MM.1S (cell line): ENCODE data around the gene ORAI2.

Experiments
- DNase-seq: peaks from one replicate; pipeline ENCODE4 v3.0.0-alpha.2; 2015
- H2AFZ ChIP-seq: fragments of 300-600 bp; sonication (generic); 2 replicates; pipeline ENCODE4 v1.6.0; 2016; ENCODE audit warnings: antibody characterized with exemption, low read length
- H3F3A ChIP-seq: fragments of 300-600 bp; sonication (generic); 2 replicates; pipeline ENCODE4 v1.6.1; 2016; ENCODE audit warnings: mild to moderate bottlenecking, antibody characterized with exemption, low read length, moderate library complexity, mixed read lengths; ENCODE audit not compliant: insufficient read depth
- H3K27ac ChIP-seq: fragments of 300-600 bp; sonication (generic); 2 replicates; pipeline ENCODE4 v1.5.1; 2016; ENCODE audit warnings: mild to moderate bottlenecking, low read length
- H3K27me3 ChIP-seq: fragments of 300-600 bp; sonication (generic); replicated peaks from 2 replicates; pipeline ENCODE4 v1.6.0; 2016; ENCODE audit warnings: low read length; ENCODE audit not compliant: insufficient read depth
- H3K36me3 ChIP-seq: fragments of 300-600 bp; sonication (generic); replicated peaks from 2 replicates; pipeline ENCODE4 v1.6.1; 2016; ENCODE audit warnings: mild to moderate bottlenecking, low read length, mixed read lengths; ENCODE audit not compliant: insufficient read depth
- H3K4me1 ChIP-seq: fragments of 300-600 bp; sonication (generic); 2 replicates; pipeline ENCODE4 v1.6.1; 2016; ENCODE audit warnings: low read length, mixed read lengths
- H3K4me2 ChIP-seq: fragments of 300-600 bp; sonication (generic); 2 replicates; pipeline ENCODE4 v1.6.0; 2016; ENCODE audit warnings: low read depth, low read length
- H3K4me3 ChIP-seq: fragments of 300-600 bp; sonication (generic); 2 replicates; pipeline ENCODE4 v1.5.1; 2016; ENCODE audit warnings: low read length, mixed read lengths
- H3K79me2 ChIP-seq: fragments of 300-600 bp; sonication (generic); 2 replicates; pipeline ENCODE4 v1.6.1; 2016; ENCODE audit warnings: mixed run types, low read length, mixed read lengths
- H3K9ac ChIP-seq: fragments of 300-600 bp; sonication (generic); 2 replicates; pipeline ENCODE4 v1.6.1; 2016; ENCODE audit warnings: low read length, mixed read lengths
- H3K9me2 ChIP-seq: fragments of 300-600 bp; sonication (generic); replicated peaks from 2 replicates; pipeline ENCODE4 v1.6.1; 2016; ENCODE audit warnings: mild to moderate bottlenecking, low read length, mixed read lengths; ENCODE audit not compliant: insufficient read depth
- H3K9me3 ChIP-seq: fragments of 300-600 bp; sonication (generic); replicated peaks from 2 replicates; pipeline ENCODE4 v1.6.1; 2016; ENCODE audit warnings: mild to moderate bottlenecking, low read length, mixed read lengths; ENCODE audit not compliant: insufficient read depth
- H4K20me1 ChIP-seq: fragments of 300-600 bp; sonication (generic); 2 replicates; pipeline ENCODE4 v1.6.1; 2016; ENCODE audit warnings: mild to moderate bottlenecking, low read length, moderate library complexity, mixed read lengths; ENCODE audit not compliant: insufficient read depth
- CTCF ChIP-seq: fragments of 300-600 bp; sonication (generic); IDR thresholded peaks from 2 replicates; pipeline ENCODE4 v1.5.1; 2016; ENCODE audit warnings: antibody characterized with exemption, low read length, mixed read lengths
- EZH2 ChIP-seq: fragments of 300-600 bp; sonication (generic); optimal IDR thresholded peaks from 2 replicates; pipeline ENCODE3; 2017; ENCODE audit warnings: low read depth, mild to moderate bottlenecking, antibody characterized with exemption, low read length, mixed read lengths
- EZH2phosphoT487 ChIP-seq: fragments of 300-600 bp; sonication (generic); IDR thresholded peaks from 2 replicates; pipeline ENCODE4 v1.6.1; 2018; ENCODE audit warnings: antibody characterized with exemption, low read length

Gene ORAI2

GRCh38 chr7:102413611-102414010, 19.8 kb upstream of the ORAI2 start:
- Histone ChIP-seq H3K4me3 (no peak overlapping the region), H3F3A (peaks cover 5% of the 10 kb centered on the region; the same call in 1 of the 2 replicates), H3K79me2 (peaks cover 70% of the 10 kb centered on the region), H2AFZ (no peak overlapping the region), H4K20me1 (no peaks in the 10 kb centered on the region), H3K9me2 (no peaks in the 10 kb centered on the region), H3K4me1 (no peaks in the 10 kb centered on the region), H3K4me2 (no peak overlapping the region), H3K9me3 (no peaks in the 10 kb centered on the region), H3K9ac (no peak overlapping the region), H3K27ac (no peak overlapping the region), H3K27me3 (no peaks in the 10 kb centered on the region), H3K36me3 (no peaks in the 10 kb centered on the region; the same call in none of the 2 replicates)
- no peak for DNase-seq
- TF ChIP-seq EZH2phosphoT487 = no peak
- TF ChIP-seq EZH2 = no peak
- TF ChIP-seq CTCF = no peak

- Histone ChIP-seq H3K79me2 (peaks cover 69% of the 10 kb centered on the region), H3K36me3 (peaks cover 5% of the 10 kb centered on the region)
Measured at GRCh38 chr7:102415685-102416225, 17.6 kb upstream of the ORAI2 start.

GRCh38 chr7:102416406-102416805, 17.0 kb upstream of the ORAI2 start:
- Histone ChIP-seq H3K4me3 (no peak overlapping the region), H4K20me1 (no peaks in the 10 kb centered on the region), H3K4me1 (no peaks in the 10 kb centered on the region), H2AFZ (no peak overlapping the region), H3K79me2 (peaks cover 65% of the 10 kb centered on the region), H3K4me2 (no peak overlapping the region), H3F3A (no peaks in the 10 kb centered on the region), H3K36me3 (peaks cover 6% of the 10 kb centered on the region), H3K27ac (no peak overlapping the region), H3K9me2 (no peaks in the 10 kb centered on the region), H3K27me3 (no peaks in the 10 kb centered on the region), H3K9ac (no peak overlapping the region), H3K9me3 (no peaks in the 10 kb centered on the region)
- no peak for TF ChIP-seq EZH2
- TF ChIP-seq CTCF = no peak
- TF ChIP-seq EZH2phosphoT487 = no peak
- DNase-seq = no peak

More at GRCh38 chr7:102415685-102416225, 17.6 kb upstream of the ORAI2 start:
- Histone ChIP-seq H3K4me1 (no peaks in the 10 kb centered on the region), H3K4me2 (no peak overlapping the region), H3K9me3 (no peaks in the 10 kb centered on the region), H3K9ac (no peak overlapping the region), H2AFZ (no peak overlapping the region), H3K27ac (no peak overlapping the region), H3K4me3 (no peak overlapping the region), H3K9me2 (no peaks in the 10 kb centered on the region), H4K20me1 (no peaks in the 10 kb centered on the region), H3K27me3 (no peaks in the 10 kb centered on the region), H3F3A (no peaks in the 10 kb centered on the region)
- TF ChIP-seq CTCF = no peak
- TF ChIP-seq EZH2phosphoT487 = no peak
- TF ChIP-seq EZH2 = no peak
- DNase-seq = no peak
